ENCODE measurements around the gene KIAA1671.

DNA sequence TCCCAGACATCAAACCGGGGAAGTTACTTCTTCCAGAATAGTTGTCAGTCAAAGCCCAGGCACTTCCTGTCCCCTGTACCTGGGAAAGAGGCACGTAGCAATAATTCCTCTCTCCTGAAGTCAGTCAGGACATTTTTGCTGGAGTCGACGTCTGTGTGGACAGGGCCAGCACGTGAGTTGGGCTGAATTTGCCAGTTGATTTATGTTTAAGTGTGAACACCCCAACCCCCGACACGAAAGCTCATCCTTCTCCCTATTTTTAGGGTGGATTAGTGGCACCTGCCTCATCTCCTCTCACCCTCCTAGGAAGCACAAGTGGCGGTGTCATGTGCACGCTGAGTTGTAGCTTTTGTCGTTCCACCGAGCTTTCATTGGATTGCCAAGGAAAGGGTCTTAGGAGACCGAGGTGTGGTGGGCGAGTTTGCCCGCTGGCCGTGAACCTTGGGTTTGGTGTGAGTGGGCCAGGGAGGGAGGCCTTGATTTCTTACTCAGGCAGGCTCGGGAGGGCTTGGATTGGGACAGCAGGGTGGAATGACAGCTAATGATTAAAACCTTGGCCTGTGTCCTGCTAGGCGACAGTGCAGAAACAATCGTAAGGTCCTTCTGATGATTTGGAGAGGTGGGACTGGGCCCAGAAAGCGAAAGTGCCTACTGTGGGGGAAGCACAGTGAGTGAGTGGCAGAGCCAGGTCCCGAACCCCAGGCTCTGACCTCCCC, 160.2 kb downstream of the KIAA1671 start:
- TF ChIP-seq CTCF (conservative IDR thresholded peaks at IDR 0.05; ENCODE audit: low read length) (no peak), EZH2phosphoT487 (IDR thresholded peaks at IDR 0.05; ENCODE audit: borderline replicate concordance) (no peak)

Measured in Loucy (cell line).